OCI-LY1 (cell line): Measurements from ENCODE around the gene RERE.
"Not testable (repeated sequence)": the region's sequence is repeated elsewhere in the genome, so short reads cannot be mapped to it uniquely, and the experiment has no call there.

ENCODE experiments used
- H2AFZ ChIP-seq: fragments of 200-600 bp; sonication (generic), shearing (Covaris generic); 2 replicates; pipeline ENCODE4 v1.6.0; 2014; ENCODE audit warnings: antibody characterized with exemption, mild to moderate bottlenecking, low read length
- H3F3A ChIP-seq: fragments of 200-600 bp; sonication (generic), shearing (Covaris generic); 2 replicates; pipeline ENCODE4 v1.6.0; 2014; ENCODE audit warnings: mild to moderate bottlenecking, antibody characterized with exemption, low read length, moderate library complexity; ENCODE audit not compliant: insufficient read depth
- H3K27ac ChIP-seq: fragments of 200-600 bp; sonication (generic); 2 replicates; pipeline ENCODE4 v1.5.1; 2014; ENCODE audit warnings: low read length, mixed run types, mild to moderate bottlenecking, low read depth; ENCODE audit not compliant: poor library complexity, severe bottlenecking
- H3K27me3 ChIP-seq: fragments of 200-600 bp; sonication (generic); 2 replicates; pipeline ENCODE4 v1.6.0; 2014; ENCODE audit warnings: antibody characterized with exemption, mild to moderate bottlenecking, low read length, moderate library complexity; ENCODE audit not compliant: insufficient read depth
- H3K36me3 ChIP-seq: fragments of 200-600 bp; sonication (generic); 2 replicates; pipeline ENCODE4 v1.6.1; 2014; ENCODE audit warnings: mild to moderate bottlenecking, antibody characterized with exemption, low read length, moderate library complexity, mixed read lengths; ENCODE audit not compliant: insufficient read depth
- H3K4me1 ChIP-seq: fragments of 200-600 bp; sonication (generic); 2 replicates; pipeline ENCODE4 v1.5.1; 2014; ENCODE audit warnings: mild to moderate bottlenecking, low read length, moderate library complexity; ENCODE audit not compliant: insufficient read depth, severe bottlenecking
- H3K4me2 ChIP-seq: fragments of 200-600 bp; sonication (generic), shearing (Covaris generic); 2 replicates; pipeline ENCODE4 v1.6.1; 2014; ENCODE audit warnings: low read length
- H3K4me3 ChIP-seq: fragments of 200-600 bp; sonication (generic); 2 replicates; pipeline ENCODE4 v1.5.1; 2014; ENCODE audit warnings: low read length, low read depth, mild to moderate bottlenecking, mixed read lengths; ENCODE audit not compliant: poor library complexity, severe bottlenecking
- H3K79me2 ChIP-seq: fragments of 200-600 bp; shearing (Covaris generic); 2 replicates; pipeline ENCODE4 v1.6.1; 2016; ENCODE audit warnings: mixed run types, low read length, mixed read lengths; ENCODE audit not compliant: insufficient read depth
- H3K9ac ChIP-seq: fragments of 200-600 bp; sonication (generic), shearing (Covaris generic); 2 replicates; pipeline ENCODE4 v1.6.1; 2014; ENCODE audit warnings: mild to moderate bottlenecking, low read length, mixed read lengths
- H3K9me2 ChIP-seq: fragments of 200-600 bp; sonication (generic), shearing (Covaris generic); 2 replicates; pipeline ENCODE4 v1.6.1; 2014; ENCODE audit warnings: low read depth, mild to moderate bottlenecking, low read length, mixed read lengths
- H3K9me3 ChIP-seq: fragments of 200-600 bp; shearing (Covaris generic); 2 replicates; pipeline ENCODE4 v1.6.1; 2014; ENCODE audit warnings: low read length, mixed read lengths
- H4K20me1 ChIP-seq: fragments of 200-600 bp; sonication (generic), shearing (Covaris generic); 2 replicates; pipeline ENCODE4 v1.6.0; 2016; ENCODE audit warnings: mild to moderate bottlenecking, low read length; ENCODE audit not compliant: insufficient read depth
- EZH2 ChIP-seq: fragments of 200-600 bp; sonication (generic), shearing (Covaris generic); IDR thresholded peaks from 2 replicates; pipeline ENCODE4 v1.8.0; 2017; ENCODE audit warnings: borderline replicate concordance, mixed run types, mild to moderate bottlenecking, antibody characterized with exemption, low read length, moderate library complexity, mixed read lengths
- TF ChIP-seq, protein P1 (sequence below): fragments of 200-600 bp; sonication (generic), shearing (Covaris generic); IDR thresholded peaks from 2 replicates; pipeline ENCODE4 v1.5.1; 2017; ENCODE audit warnings: mild to moderate bottlenecking, antibody characterized with exemption, low read length, moderate library complexity, mixed read lengths

RERE gene

DNA sequence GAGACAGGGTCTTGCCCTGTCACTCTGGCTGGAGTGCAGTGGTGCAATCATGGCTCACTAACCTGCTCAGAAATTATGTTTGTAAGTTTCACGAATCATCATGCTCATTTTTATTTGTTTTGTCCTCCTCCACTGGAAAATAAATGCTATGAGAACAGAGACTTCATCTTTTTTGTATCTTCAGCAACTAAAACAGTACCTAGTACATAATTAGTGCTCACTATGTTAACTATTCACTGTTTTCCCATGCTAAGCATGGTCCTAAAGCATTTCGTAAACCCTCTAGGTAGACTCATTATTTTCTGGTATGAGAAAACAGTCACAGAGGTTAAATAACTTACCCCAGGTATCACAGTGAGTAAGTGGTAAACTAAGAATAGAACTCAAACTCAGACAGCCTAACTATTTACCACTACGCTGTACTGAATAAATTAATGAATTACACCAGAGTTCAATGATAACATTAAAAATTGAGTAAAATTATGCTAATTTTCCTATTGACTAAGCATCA, 118.4 kb downstream of the RERE start:
- Histone ChIP-seq H3K9me2 (no peaks in the 10 kb centered on the region), H2AFZ (no peak overlapping the region), H3K79me2 (no peaks in the 10 kb centered on the region), H3K27me3 (peaks cover 5% of the 10 kb centered on the region; the same call in 1 of the 2 replicates), H4K20me1 (no peaks in the 10 kb centered on the region), H3K4me1 (peaks cover 25% of the 10 kb centered on the region), H3K9ac (no peak overlapping the region), H3K27ac (no peak overlapping the region), H3F3A (no peaks in the 10 kb centered on the region), H3K9me3 (no peaks in the 10 kb centered on the region), H3K4me3 (no peak overlapping the region), H3K4me2 (no peak overlapping the region), H3K36me3 (no peaks in the 10 kb centered on the region)
- TF ChIP-seq, protein P1, sequence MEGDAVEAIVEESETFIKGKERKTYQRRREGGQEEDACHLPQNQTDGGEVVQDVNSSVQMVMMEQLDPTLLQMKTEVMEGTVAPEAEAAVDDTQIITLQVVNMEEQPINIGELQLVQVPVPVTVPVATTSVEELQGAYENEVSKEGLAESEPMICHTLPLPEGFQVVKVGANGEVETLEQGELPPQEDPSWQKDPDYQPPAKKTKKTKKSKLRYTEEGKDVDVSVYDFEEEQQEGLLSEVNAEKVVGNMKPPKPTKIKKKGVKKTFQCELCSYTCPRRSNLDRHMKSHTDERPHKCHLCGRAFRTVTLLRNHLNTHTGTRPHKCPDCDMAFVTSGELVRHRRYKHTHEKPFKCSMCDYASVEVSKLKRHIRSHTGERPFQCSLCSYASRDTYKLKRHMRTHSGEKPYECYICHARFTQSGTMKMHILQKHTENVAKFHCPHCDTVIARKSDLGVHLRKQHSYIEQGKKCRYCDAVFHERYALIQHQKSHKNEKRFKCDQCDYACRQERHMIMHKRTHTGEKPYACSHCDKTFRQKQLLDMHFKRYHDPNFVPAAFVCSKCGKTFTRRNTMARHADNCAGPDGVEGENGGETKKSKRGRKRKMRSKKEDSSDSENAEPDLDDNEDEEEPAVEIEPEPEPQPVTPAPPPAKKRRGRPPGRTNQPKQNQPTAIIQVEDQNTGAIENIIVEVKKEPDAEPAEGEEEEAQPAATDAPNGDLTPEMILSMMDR: no peak
- TF ChIP-seq EZH2: no peak

GRCh38 chr1:8698012-8698630, 119.3 kb downstream of the RERE start:
- Histone ChIP-seq H3K27ac (no peak overlapping the region), H3K9me3 (no peaks in the 10 kb centered on the region), H4K20me1 (no peaks in the 10 kb centered on the region; the same call in 1 of the 2 replicates), H2AFZ (no peak overlapping the region), H3K4me3 (no peak overlapping the region), H3K4me1 (peaks cover 21% of the 10 kb centered on the region), H3K9ac (no peak overlapping the region), H3F3A (no peaks in the 10 kb centered on the region), H3K36me3 (no peaks in the 10 kb centered on the region), H3K9me2 (no peaks in the 10 kb centered on the region), H3K27me3 (peaks cover 5% of the 10 kb centered on the region; the same call in 1 of the 2 replicates), H3K79me2 (no peaks in the 10 kb centered on the region), H3K4me2 (no peak overlapping the region)
- TF ChIP-seq, protein P1: no peak
- TF ChIP-seq EZH2: no peak

DNA sequence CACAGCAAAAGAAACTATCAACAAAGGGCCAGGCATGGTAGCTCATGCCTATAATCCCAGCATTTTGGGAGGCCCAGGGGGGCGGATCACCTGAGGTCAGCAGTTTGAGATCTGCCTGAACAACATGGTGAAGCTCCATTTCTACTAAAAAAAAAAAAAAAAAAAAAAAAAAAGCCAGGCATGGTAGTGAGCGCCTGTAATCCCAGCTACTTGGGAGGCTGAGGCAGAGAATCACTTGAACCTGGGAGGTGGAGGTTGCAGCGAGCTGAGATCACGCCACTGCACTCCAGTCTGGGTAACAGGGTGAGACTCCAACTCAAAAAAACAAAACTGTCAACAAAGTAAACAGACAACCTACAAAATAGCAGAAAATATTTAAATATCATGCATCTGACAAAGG, 122.0 kb downstream of the RERE start:
- H2AFZ ChIP-seq, H3K4me1 ChIP-seq, H3K4me3 ChIP-seq, H3K9me2 ChIP-seq, H3K9ac ChIP-seq, H3K36me3 ChIP-seq, H3K9me3 ChIP-seq, H3K79me2 ChIP-seq, H4K20me1 ChIP-seq, H3K4me2 ChIP-seq, H3K27ac ChIP-seq, H3K27me3 ChIP-seq, H3F3A ChIP-seq: not testable (repeated sequence)

DNA sequence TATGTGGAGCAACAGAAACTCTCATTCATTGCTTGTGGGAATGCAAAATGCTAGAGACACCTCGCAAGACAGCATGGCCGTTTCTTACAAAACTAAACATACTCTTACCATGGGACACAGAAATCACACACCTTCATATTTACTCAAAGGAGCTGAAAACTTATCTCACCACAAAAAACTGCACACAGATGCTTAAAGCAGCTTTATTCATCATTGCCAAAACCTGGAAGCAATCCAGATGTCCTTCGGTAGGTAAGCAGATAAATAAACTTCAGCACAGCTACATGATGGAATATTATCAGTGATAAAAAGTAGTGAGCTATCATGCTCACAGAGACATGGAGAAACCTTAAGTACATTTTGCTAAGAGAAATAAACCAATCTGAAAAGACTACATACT, 124.3 kb downstream of the RERE start:
- H3F3A ChIP-seq: no peaks in the 10 kb centered on the region
- peaks cover 5% of the 10 kb centered on the region; the same call in 1 of the 2 replicates for H3K27me3 ChIP-seq
- H3K9me2 ChIP-seq: no peaks in the 10 kb centered on the region
- H2AFZ ChIP-seq: no peak overlapping the region
- no peak overlapping the region for H3K9ac ChIP-seq
- no peaks in the 10 kb centered on the region; the same call in 1 of the 2 replicates for H4K20me1 ChIP-seq
- TF ChIP-seq, protein P1: no peak
- no peak for TF ChIP-seq EZH2
- H3K79me2 ChIP-seq: no peaks in the 10 kb centered on the region
- no peaks in the 10 kb centered on the region for H3K36me3 ChIP-seq
- no peak overlapping the region for H3K4me2 ChIP-seq
- H3K27ac ChIP-seq: no peak overlapping the region
- no peaks in the 10 kb centered on the region for H3K4me1 ChIP-seq
- no peak overlapping the region for H3K4me3 ChIP-seq
- no peaks in the 10 kb centered on the region for H3K9me3 ChIP-seq
